ENCODE data around the gene GABRD.

Gene GABRD

GRCh38 chr1:1986451-1987141 is 32.5 kb upstream of the GABRD start:
- no peak overlapping the region for H3K4me3 ChIP-seq (replicated peaks; ENCODE audit: low read depth, low read length)
- no peak for DNase-seq (ENCODE audit: extremely low read depth, low read depth)
- no peak for TF ChIP-seq CTCF (IDR thresholded peaks at IDR 0.05; ENCODE audit: low read depth, low read length, missing control alignments)

GRCh38 chr1:1987142-1987510 is 32.0 kb upstream of the GABRD start:
- no peak for DNase-seq (ENCODE audit: extremely low read depth, low read depth)
- no peak overlapping the region for H3K4me3 ChIP-seq (replicated peaks; ENCODE audit: low read depth, low read length)
- TF ChIP-seq CTCF (IDR thresholded peaks at IDR 0.05; ENCODE audit: low read depth, low read length, missing control alignments), result no peak

- no peak overlapping the region for H3K4me3 ChIP-seq (replicated peaks; ENCODE audit: low read depth, low read length)
- TF ChIP-seq CTCF (IDR thresholded peaks at IDR 0.05; ENCODE audit: low read depth, low read length, missing control alignments), result no peak
- DNase-seq (ENCODE audit: extremely low read depth, low read depth), result no peak
Observed at GRCh38 chr1:1988061-1988945, 30.8 kb upstream of the GABRD start.

GRCh38 chr1:1989102-1989542 is 30.0 kb upstream of the GABRD start:
- H3K4me3 ChIP-seq (replicated peaks; ENCODE audit: low read depth, low read length), result no peak overlapping the region
- TF ChIP-seq CTCF (IDR thresholded peaks at IDR 0.05; ENCODE audit: low read depth, low read length, missing control alignments), result no peak
- DNase-seq (ENCODE audit: extremely low read depth, low read depth), result no peak

GRCh38 chr1:1989789-1990188 is 29.4 kb upstream of the GABRD start:
- no peak for DNase-seq (ENCODE audit: extremely low read depth, low read depth)
- no peak overlapping the region for H3K4me3 ChIP-seq (replicated peaks; ENCODE audit: low read depth, low read length)
- no peak for TF ChIP-seq CTCF (IDR thresholded peaks at IDR 0.05; ENCODE audit: low read depth, low read length, missing control alignments)

GRCh38 chr1:1990222-1990621 is 28.9 kb upstream of the GABRD start:
- no peak for DNase-seq (ENCODE audit: extremely low read depth, low read depth)
- H3K4me3 ChIP-seq (replicated peaks; ENCODE audit: low read depth, low read length), result no peak overlapping the region
- no peak for TF ChIP-seq CTCF (IDR thresholded peaks at IDR 0.05; ENCODE audit: low read depth, low read length, missing control alignments)

All from HFF-Myc (cell line).